ENCODE data around the gene SCYL3. TPM values are rescaled to one million over a fixed set of nuclear protein-coding genes. Genes with fewer than 3 reads are reported as not detected.

The SCYL3 gene
- polyA plus RNA-seq, 3 donors = 2.3 to 4.9 (median 3.6) TPM

GRCh38 chr1:169890761-169891538 lies 2.7 kb downstream of the SCYL3 start:
- H3K9ac ChIP-seq (ENCODE audit: insufficient read depth, low read length, poor library complexity, severe bottlenecking) = no peak overlapping the region
- H2AFZ ChIP-seq (ENCODE audit: insufficient read depth, low read depth, low read length, poor library complexity, severe bottlenecking) = no peak overlapping the region
- DNase-seq = no peak
- 10% methylated on average over 2 of the region's 5 CpGs for WGBS (ENCODE audit: insufficient coverage)
- H3K27ac ChIP-seq (ENCODE audit: low read depth in 1 of 2, low read length in 2 of 2) = no peak overlapping the region
- no peaks in the 10 kb centered on the region for H3K9me3 ChIP-seq (replicated peaks in 1 of 2; ENCODE audit: control insufficient read depth in 1 of 2, insufficient read depth in 1 of 2, low read length in 2 of 2)
- H3K4me1 ChIP-seq (ENCODE audit: control insufficient read depth in 1 of 2, insufficient read depth in 2 of 2, low read length in 2 of 2) = peaks cover 16 to 33% of the 10 kb centered on the region in 2 donors
- TF ChIP-seq CTCF (IDR thresholded peaks at IDR 0.05) = no peak
- peaks cover 49% of the 10 kb centered on the region for H3K79me2 ChIP-seq (ENCODE audit: insufficient read depth, low read length)
- Mint-ChIP-seq H3K27me3 (ENCODE audit: low read depth in 3 of 3) (no peaks in the 10 kb centered on the region), H3K9me3 (no peaks in the 10 kb centered on the region), H3K36me3 (peaks cover 26% of the 10 kb centered on the region in 2 donors), H3K4me3 (peak overlapping the region in 1 of 2 donors; percentile 12), H3K27ac (peak overlapping the region in 2 of 7 donors; percentile 2 to 12), H3K4me1 (peaks cover 41% of the 10 kb centered on the region)
- H3K4me2 ChIP-seq (replicated peaks; ENCODE audit: extremely low read depth, low read length, poor library complexity, severe bottlenecking) = no peak overlapping the region
- no peaks in the 10 kb centered on the region for H4K20me1 ChIP-seq (ENCODE audit: insufficient read depth, low read length)
- no peaks in the 10 kb centered on the region for H3K27me3 ChIP-seq (ENCODE audit: control insufficient read depth in 2 of 2, insufficient read depth in 2 of 2, low read length in 2 of 2)
- H3K36me3 ChIP-seq (replicated peaks in 1 of 2; ENCODE audit: control insufficient read depth in 1 of 2, insufficient read depth in 2 of 2, low read length in 2 of 2) = peaks cover 27 to 30% of the 10 kb centered on the region in 2 donors
- intact Hi-C loops (cut with micrococcal nuclease) = loop anchor here (5.0 to 10.0 kb wide), 4 partner anchors 181 to 644 kb away; partner anchors contain the start of genes KIFAP3 (in 2 of the 2), BLZF1 (in 1 of the 2), GORAB (in 1 of the 2) and NME7 (in 1 of the 2)
- H3K4me3 ChIP-seq (replicated peaks in 1 of 3; ENCODE audit: low read depth in 2 of 3, low read length in 3 of 3) = no peak overlapping the region

- no peak for DNase-seq
- Histone ChIP-seq H3K4me1 (ENCODE audit: control insufficient read depth in 1 of 2, insufficient read depth in 2 of 2, low read length in 2 of 2) (peaks cover 16 to 28% of the 10 kb centered on the region in 2 donors), H4K20me1 (ENCODE audit: insufficient read depth, low read length) (no peaks in the 10 kb centered on the region), H2AFZ (ENCODE audit: insufficient read depth, low read depth, low read length, poor library complexity, severe bottlenecking) (no peak overlapping the region), H3K36me3 (replicated peaks in 1 of 2; ENCODE audit: control insufficient read depth in 1 of 2, insufficient read depth in 2 of 2, low read length in 2 of 2) (peaks cover 32 to 41% of the 10 kb centered on the region in 2 donors), H3K4me2 (replicated peaks; ENCODE audit: extremely low read depth, low read length, poor library complexity, severe bottlenecking) (no peak overlapping the region), H3K4me3 (replicated peaks in 1 of 3; ENCODE audit: low read depth in 2 of 3, low read length in 3 of 3) (no peak overlapping the region), H3K27me3 (ENCODE audit: control insufficient read depth in 2 of 2, insufficient read depth in 2 of 2, low read length in 2 of 2) (no peaks in the 10 kb centered on the region), H3K27ac (ENCODE audit: low read depth in 1 of 2, low read length in 2 of 2) (no peak overlapping the region), H3K9me3 (replicated peaks in 1 of 2; ENCODE audit: control insufficient read depth in 1 of 2, insufficient read depth in 1 of 2, low read length in 2 of 2) (no peaks in the 10 kb centered on the region), H3K9ac (ENCODE audit: insufficient read depth, low read length, poor library complexity, severe bottlenecking) (no peak overlapping the region), H3K79me2 (ENCODE audit: insufficient read depth, low read length) (peaks cover 49% of the 10 kb centered on the region)
- Mint-ChIP-seq H3K27me3 (ENCODE audit: low read depth in 3 of 3) (no peaks in the 10 kb centered on the region), H3K4me1 (peaks cover 35% of the 10 kb centered on the region), H3K9me3 (no peaks in the 10 kb centered on the region), H3K27ac (no peak overlapping the region), H3K4me3 (no peak overlapping the region), H3K36me3 (peaks cover 34 to 35% of the 10 kb centered on the region in 2 donors)
- intact Hi-C loops (cut with micrococcal nuclease) = loop anchor here (5.0 to 10.0 kb wide), 4 partner anchors 182 to 645 kb away; partner anchors contain the start of genes KIFAP3 (in 2 of the 2), BLZF1 (in 1 of the 2), GORAB (in 1 of the 2) and NME7 (in 1 of the 2)
- 94% methylated on average over 1 of the region's 2 CpGs for WGBS (ENCODE audit: insufficient coverage)
- no peak for TF ChIP-seq CTCF (IDR thresholded peaks at IDR 0.05)
Observed at GRCh38 chr1:169889871-169890270, 3.8 kb downstream of the SCYL3 start.
